HG02973 (cell line): ENCODE measurements around the gene ADGRD2.

Experiments
- ATAC-seq: cut with Tn5 transposase; IDR thresholded peaks from one replicate; pipeline ENCODE4 v1.9.1; 2021; ENCODE audit warnings: moderate library complexity; ENCODE audit not compliant: unreplicated experiment

Gene ADGRD2

DNA sequence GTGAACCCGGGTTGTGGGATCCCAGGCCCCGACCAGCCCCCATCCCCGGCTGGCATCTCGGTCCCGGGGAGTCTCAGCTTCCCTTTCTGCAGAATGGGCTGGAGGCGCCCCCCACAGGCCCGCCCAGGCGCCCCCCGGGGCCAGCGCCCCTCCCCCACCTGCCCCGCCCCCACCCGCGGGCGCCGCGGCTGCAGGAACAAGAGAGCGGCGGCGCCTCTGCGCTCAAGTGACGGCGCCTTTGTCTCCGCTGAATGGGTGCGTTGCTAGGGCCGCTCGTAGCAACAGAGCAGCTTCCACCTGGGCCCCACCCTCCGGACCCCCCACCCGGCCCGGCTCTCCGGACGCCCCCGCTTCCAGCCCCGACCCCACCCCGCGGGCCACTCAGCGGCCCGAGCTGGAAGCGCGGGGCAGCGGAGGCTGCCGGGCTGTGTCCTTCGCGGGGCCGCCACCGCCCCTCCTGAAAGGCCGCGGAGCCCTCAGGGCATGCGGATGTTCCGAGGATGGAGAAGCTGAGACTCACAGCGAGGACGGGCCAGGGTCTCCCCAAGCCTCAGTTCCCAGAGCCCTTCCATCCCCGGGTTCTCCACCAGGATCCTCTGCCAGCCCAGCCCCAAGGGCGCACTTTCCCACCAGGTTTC lies 27.5 kb downstream of the ADGRD2 start:
- no peak for ATAC-seq

- no peak for ATAC-seq
Observed at GRCh38 chr9:124478354-124478753, 28.1 kb downstream of the ADGRD2 start.

DNA sequence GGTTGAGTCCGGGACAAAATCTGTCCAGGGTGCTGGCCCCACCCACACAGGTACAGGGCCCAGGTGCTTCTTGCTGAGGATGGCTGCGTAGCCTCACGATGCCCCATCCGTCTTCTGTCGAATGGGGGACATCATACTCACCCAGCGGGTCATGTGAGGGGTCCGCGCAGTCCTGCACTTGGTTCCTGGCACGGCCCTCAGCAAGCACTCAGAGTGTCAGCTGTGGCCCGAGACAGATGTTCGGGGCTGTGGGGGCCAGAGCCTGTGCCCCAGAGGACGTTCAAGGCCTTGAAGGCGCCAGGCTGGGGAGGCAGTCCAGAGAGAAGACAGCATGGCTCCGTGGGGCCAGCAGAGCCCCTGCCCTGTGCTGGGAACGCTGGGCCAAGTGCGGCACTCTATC lies 29.1 kb downstream of the ADGRD2 start:
- ATAC-seq = no peak

DNA sequence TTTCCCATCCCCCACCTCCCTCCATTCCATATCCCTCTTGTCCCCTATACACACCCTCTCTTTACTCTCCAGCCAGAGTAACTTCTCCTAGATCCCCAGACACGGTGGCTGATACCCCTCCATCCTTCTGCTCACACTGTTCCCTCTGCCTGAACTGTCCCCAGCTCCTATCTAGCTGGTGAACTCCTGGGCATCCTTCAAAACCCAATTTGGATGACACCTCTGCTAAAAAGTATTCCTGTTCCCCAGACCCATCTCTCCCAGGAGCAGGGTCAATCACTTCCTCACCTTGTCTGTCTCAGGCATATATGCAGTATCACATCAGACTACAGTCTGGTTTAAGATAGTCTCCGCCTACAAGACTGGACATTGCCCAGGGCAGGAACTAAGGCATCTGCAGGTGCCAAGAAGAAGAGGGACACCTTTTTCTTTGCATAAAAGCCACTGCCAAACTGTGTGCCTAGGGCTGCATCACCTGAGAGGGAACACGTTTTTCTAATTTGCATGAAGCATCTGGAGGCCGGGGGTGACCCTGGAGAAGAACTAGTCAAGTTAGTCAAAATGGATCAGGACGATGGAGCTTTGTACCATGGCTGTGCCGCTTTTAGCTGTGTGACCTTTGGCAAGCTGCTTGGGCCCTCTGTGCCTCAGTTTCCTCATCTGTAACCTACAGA lies 29.8 kb downstream of the ADGRD2 start:
- ATAC-seq = no peak

DNA sequence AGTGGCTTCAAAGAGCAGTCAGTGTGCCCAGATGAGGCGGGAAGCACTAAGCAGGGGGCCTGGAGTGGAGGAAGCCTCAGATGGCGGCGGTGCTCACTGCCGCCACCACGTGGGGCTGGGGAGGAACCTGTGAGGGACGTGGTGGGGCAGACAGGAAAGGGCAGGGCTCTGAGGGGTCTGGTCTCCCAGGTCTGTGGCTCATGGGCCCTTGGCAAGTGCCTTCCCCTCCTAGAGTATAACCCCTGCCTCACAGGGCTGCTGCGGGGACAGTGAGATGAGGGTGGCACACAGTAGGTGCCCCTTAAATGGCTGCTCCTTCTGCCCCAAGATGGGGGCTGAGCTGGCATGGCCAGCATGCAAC lies 30.4 kb downstream of the ADGRD2 start:
- ATAC-seq = no peak

GRCh38 chr9:124481115-124481514 lies 30.9 kb downstream of the ADGRD2 start:
- no peak for ATAC-seq

- ATAC-seq = no peak
Observed at GRCh38 chr9:124482431-124483031, 32.3 kb downstream of the ADGRD2 start.

DNA sequence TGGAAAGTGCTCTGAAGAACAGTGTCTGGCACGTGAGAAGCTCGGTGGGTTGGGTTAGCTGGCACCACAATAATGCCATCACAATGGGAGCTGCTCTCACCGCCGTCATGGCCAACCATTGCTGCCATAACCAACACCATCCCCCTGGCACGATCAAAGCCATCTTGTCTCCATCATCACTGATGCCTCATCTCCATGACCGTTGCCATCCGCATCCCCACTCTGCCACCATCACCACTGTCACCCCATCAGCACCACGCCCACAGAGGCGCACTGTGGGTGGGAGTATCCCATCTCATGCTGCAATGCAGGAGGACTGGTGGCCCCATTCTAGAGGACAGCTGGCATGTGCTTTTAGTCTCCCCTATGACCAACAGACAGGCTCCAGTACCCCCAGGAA lies 33.2 kb downstream of the ADGRD2 start:
- no peak for ATAC-seq

DNA sequence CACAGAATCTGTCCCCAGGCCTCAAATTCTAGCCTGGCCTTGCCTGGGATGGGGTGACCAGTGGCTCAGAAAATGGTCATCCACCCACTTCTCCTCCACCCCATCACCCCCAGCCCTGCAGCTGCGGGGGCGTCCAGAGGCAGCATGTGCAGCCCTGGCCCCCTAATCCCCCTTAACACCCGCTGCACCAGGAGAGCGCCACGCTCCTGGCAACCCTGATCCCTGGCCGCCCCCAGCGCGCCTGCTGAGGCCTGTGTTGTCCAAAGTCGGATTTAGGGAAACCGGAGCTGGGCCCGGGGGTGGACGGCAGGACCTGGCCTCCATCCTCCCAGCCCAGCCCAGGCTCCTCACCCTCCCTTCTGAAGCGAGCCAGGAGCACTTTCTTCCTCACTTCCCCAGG lies 35.0 kb downstream of the ADGRD2 start:
- no peak for ATAC-seq

GRCh38 chr9:124485936-124486335 lies 35.7 kb downstream of the ADGRD2 start:
- ATAC-seq = no peak

- no peak for ATAC-seq
Observed at GRCh38 chr9:124486778-124487259, 36.6 kb downstream of the ADGRD2 start.

DNA sequence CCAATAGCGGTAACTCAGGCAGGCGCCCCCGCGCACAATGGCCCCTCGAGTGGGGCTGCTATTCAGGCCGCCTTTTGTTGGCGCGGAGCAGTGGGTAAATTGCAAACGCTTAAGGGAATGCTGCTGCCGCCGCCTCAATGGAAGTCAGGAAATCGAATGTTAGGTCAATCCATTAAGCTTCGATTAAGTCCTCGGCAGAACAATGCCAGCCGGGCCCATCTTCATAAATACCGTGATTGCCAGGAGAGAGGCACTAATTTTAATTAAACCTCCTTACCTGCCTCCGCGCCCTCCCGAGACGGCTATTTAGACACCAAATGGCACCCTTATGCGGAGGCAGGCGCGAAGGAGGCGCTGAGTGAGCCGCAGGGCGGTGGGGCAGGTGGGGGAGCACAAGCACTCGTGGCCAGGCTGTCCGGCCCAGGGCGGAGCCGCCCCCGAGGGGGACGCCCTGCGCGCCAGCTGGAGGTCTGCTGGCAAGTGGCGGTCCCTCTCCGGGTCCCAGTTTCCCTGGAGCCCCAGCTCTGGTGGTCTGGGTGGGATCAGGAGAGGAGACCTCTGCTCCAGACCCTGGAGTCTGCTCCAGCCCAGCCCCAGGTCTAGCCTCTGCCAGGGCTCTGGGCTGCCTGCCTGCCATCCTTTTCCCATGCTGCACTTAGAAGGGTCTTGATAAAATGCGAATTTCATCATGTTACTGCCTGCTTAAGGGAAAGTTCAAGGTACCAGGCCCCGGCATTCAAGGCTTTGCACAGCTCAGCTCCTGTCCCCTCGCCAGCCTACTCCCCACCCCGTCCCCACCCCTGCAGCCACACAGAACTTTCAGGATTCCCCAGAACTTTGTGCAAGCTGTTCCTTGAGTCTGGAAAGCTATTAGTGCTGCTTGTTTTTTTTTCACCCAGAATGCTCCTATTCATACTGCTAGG lies 37.3 kb downstream of the ADGRD2 start:
- ATAC-seq = no peak

GRCh38 chr9:124488641-124489210 lies 38.5 kb downstream of the ADGRD2 start:
- ATAC-seq = no peak

GRCh38 chr9:124489222-124489621 lies 39.0 kb downstream of the ADGRD2 start:
- ATAC-seq = no peak

- no peak for ATAC-seq
Observed at GRCh38 chr9:124490004-124490403, 39.8 kb downstream of the ADGRD2 start.

DNA sequence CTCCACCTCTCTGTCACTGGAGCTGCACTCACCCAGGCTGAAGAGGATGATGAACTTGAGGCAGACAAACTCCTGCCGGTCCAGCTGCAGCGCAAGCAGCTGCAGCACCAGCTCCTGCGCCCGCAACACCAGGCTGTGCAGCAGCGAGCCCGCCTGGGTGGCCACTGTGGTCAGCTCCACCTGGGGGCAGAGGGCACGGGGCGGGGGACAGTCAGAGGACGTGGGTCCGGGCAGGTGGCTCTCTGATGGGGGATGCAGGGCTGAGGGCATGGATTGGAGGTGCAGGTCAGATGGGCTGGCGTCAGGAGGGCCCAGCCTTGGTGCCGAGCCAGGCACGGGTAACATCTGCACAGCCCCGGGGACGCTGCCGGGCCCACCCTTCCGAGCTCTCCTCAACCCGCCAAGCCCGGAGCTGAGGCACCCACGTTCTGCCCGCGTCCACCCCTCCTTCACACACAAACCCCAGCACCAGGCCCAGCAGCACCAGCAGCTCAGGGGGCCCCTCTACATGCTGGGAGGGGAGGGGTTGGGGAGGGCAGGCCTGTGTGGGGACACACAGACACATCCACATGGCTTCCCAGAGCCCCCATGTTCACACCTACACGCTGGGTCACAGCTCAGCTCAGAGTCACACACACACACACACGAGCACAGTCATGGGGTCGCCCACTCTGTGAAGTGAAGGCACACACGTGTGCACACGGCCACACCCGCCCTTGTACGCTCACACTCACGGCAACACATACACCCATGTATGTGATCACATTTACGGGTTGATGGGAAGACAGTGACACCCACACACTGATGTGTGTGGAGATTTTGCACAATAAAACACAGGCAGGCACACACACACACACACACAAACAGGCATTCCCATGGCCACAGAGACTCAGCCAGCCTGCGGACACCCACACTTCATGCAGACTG lies 41.1 kb downstream of the ADGRD2 start:
- ATAC-seq = no peak

DNA sequence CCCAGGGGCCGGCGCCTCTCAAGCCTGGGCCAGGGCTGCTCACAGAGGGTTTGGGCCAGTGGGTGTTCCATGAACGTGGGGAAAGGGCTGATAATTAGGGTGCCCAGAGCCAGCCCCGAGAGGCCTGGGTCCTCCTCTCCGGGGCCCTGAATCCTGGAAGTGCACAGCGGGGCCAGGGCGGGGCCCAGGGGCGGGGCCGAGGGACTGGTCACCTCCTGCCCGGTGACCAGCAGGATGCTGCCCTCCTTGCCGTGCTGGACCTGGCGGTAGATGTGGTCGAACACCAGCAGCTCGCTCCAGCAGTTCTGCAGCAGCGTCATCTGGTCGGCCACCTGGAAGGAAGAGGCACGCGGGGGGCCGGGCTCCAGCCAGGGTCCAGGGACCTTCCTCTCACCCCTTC lies 42.6 kb downstream of the ADGRD2 start:
- ATAC-seq = no peak

DNA sequence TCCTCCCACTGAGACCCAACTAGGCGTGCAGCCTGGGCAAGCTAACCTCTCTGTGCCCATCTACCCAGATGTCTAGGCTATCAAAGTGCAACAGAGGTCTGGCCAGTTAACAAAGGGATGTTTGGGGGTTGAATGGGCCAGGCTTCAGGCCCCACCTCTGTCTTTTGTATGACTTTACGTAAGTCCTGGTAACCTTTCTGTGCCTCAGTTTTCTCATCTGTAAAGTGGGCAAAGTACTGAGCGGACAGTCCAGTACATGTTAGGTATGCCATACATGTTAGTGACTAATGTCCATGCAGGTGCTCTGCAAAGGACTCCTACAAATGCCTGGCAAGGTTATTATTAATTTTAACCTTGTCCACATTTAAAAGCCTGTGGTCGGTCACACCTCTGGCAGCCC lies 43.0 kb downstream of the ADGRD2 start:
- ATAC-seq = no peak

DNA sequence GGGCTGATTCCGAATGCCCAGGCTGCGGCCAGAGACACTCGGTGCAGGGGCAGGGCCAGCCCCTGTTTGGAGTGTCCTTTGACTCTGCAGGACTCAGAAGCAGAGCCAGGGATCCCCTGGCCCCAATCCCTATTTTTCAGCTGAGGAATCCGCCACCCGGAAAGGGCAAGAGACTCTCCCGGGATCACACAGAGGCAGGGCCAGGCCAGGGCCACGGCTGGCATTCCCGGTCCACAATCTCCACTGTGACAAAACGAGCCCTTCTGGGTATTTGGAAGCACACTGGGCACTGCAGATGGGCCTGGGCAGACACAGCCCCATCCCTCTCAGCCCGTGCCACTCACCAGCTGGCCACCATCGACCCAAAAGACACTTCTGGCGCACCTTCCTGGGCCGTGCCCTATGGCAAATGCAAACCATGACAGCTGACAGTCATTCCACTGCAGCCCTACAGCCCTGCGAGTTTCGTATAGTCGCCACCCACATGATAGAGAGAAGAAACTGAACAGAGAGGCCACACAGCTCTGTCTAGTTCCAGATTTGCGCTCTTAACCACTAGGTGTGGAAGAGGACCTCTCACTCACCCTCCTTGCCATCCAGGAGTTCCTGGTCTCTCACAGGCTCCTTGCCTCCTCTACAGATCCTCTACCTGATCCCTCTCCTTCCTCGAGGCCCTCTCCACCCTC lies 43.7 kb downstream of the ADGRD2 start:
- ATAC-seq = no peak
